HG03175 (cell line): Measurements from ENCODE around the gene MTSS2.

ENCODE experiments used
- ATAC-seq: cut with Tn5 transposase; IDR thresholded peaks from one replicate; pipeline ENCODE4 v1.9.1; 2021; ENCODE audit warnings: mild to moderate bottlenecking, moderate library complexity; ENCODE audit not compliant: unreplicated experiment

Gene MTSS2

DNA sequence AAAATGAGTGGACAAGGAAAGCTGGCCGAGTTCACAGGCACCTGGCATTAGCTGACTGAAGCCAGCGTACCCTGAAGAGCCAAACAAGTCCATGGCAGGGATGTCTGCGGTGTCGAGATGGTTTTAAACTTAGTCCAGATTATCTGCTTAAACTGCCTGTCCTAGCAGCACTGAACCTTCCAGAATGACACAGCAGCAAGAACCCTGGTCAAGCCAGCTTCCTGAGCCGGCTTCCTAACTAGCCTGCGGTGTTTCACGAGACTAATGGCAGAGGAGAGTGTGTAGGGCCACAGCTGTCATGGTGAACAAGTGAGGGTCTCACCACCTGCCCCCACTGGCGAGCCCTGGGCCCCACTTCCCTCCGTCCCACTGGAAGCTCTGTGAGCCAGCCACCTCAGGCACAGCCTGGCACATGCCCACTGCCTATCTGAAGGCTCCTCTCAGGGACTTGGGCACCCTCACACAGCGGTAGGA, 28.8 kb upstream of the MTSS2 start:
- no peak for ATAC-seq

DNA sequence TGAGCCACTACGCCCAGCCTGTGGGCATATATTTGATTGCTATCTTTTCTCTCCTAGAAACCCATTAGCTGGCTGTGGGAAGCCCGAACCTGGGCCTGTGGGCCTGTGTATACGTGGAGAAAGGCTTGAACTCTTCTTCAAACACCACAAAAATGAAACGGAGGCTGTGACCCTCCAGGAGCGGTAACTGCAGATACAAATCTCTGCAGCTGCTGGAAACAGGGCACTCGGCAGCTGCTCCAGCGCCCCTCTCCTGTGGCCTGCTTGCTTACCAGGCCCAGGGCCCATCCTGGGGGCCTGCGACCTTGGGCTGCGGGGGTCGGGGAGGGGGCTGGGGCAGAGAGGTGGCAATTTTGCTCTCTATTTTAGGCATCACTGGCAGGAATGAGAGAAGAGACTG, 28.0 kb upstream of the MTSS2 start:
- no peak for ATAC-seq

DNA sequence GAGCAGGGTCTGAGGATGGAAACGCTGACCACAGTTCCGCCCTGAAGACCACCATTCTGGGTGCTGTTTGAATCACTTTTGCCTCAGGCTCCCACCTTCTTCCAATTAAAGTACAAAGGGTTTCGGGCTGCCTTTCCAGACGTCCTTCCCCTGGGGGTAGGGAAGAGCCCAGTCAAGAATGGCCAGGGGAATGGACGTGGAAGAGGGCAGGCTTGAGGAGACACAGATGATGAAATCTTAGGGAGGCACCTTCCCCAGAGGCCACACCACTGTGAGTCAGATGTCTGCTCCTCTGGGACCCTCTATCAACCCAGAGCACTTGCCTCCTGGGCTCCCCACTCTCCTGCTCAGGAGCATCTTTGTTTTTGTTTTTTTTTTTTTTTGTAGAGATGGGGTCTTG, 27.5 kb upstream of the MTSS2 start:
- no peak for ATAC-seq

DNA sequence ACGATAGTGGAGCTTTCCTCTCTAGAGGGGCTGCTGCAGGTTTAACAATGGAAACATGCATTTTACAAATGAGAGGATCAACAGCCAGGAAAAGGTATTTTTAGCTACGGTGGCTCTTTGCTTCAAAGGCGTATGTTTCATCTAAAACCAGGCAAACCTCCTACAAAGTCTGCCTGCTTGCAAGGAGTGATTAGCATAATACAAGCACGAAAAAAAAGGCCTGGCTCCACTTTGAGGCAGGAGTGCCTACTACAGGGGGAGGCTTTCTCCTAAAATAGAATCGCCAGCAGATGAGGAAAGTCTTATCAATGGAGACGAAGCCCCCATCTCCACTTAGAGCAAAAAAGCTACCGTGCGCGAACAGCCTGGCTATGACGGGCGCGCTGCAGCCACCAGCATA, 27.1 kb upstream of the MTSS2 start:
- ATAC-seq = no peak

DNA sequence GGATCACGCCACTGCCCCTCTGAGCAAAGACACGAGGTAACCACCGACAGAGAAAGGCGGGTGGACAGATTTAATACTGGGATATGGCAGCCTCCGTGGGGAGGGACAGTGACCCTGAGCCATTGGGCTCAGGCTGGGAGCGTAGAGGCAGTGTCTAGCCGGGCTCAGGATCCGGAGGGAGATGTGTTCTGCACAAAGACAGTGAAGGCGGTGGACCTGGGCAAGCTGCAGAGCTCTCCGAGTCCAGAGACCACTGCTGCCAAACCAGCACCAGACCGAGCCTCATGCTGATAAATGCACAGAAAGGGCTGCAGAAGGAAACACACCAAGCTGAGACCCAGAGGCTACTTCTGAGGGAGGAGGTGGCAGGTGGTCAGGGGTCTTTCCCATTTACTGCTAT, 26.5 kb upstream of the MTSS2 start:
- ATAC-seq = no peak

DNA sequence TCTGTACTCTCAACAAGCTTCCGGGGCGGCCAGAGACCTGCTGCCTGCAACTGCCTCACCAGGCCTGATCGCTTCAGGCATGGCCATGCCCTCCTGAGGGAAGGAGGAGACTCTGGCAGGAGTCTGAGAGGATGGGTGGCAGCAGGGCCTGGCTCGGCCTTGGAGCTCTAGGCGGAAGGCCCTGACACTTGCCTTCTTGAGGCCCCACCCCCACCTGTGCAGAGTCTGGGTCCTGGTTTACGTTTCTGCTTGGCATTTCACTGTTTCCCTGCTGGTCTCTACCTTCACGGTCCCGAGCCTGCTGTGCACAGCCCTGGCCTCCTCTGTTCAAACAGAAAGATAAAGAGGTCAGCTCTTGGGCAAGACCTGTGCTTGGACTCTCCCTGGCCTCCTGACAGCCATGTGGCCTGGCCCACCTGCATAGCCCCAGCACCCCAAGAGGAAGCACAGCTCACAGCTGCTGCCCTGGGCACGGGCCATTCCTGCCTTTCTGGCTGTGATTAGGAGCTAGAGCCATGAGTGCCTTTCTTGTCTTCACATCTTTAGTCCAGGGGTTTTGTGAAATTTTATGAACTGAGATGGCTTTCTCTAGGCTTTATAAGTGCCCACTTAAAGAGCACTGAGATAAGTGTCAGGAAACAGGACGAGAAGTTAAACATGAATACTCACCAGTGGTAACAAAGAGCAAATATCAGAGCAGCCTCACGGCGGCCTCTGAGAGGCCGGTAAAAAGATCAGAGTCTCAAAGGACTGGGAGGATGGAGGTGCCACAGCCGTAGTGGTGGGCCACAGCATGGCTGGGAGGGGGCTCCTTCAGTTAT, 25.6 kb upstream of the MTSS2 start:
- ATAC-seq = no peak

DNA sequence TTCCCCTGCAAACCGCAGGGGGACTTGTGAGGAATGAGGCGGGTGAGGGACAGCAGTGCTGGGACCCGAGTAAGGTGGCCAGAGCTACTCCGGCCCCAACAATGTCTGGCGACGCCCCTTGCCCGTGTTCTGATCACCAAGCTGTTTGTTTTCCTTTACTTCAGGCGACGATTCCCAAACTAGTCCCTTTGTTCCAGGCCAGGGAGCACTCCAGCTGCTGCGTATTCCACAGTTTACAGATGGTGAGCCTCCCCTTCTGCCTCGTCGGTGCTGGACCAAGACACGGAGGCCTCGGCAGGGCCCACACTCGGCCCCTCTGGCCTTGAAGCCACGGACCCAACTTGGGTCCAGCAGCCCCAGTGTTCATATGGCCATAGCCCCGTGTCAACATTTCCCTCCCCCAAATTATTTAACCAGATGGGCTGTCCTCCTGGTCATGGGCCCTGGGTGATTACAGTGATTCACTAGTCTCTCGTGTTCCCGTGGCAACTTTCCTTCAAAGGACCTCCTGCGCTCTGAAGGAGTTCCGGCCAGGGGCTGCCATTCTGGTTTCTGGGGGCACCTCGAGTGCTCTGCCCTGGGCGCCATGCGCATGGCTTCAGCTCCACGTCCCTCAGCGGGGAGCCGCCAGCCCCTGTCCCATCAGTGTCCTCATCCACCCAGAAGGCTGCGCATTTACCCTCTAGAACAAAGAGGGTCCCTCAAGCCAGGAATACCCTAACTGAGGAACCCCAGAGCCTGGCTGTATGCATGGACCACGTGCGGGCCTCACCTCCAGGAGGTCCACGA, 24.8 kb upstream of the MTSS2 start:
- ATAC-seq = no peak

DNA sequence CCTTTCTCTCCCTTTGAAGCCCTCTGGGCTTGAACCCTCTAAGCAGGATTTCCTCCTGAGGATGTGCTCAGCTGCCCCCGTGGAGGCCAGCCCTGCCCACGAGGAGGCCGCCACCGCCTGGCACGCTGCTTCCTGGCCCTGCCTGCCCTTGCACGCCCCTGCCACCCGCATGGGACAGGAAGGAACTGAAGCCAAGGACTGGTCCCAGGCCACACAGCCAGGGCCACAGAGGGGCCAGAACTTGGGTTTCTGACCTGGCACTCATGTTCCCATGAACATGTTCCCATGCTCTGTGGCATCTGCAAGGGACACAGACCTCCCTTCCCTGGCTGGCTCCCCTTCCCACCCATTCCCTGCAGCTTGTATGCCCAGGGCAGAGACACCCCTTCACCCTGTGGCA, 24.1 kb upstream of the MTSS2 start:
- ATAC-seq = no peak

DNA sequence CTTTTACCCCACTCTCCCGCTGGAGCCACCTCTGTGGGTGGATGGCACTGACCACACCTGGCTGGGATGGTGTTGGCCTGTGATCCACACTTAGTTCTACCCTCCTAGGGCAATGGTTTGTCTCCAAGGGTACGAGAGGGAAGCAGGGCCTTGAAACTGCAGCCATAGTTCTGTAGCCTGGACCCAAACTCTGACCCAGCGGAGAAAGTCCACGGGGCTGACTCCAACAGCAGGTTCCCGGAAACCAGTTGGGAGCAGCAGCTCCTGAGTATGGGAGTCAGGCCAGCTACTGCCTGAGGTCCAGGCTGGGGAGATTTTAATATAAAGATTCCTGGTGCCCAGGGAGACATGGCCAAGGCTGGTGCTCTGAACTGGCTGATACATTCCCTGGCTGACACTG, 23.6 kb upstream of the MTSS2 start:
- ATAC-seq = no peak

DNA sequence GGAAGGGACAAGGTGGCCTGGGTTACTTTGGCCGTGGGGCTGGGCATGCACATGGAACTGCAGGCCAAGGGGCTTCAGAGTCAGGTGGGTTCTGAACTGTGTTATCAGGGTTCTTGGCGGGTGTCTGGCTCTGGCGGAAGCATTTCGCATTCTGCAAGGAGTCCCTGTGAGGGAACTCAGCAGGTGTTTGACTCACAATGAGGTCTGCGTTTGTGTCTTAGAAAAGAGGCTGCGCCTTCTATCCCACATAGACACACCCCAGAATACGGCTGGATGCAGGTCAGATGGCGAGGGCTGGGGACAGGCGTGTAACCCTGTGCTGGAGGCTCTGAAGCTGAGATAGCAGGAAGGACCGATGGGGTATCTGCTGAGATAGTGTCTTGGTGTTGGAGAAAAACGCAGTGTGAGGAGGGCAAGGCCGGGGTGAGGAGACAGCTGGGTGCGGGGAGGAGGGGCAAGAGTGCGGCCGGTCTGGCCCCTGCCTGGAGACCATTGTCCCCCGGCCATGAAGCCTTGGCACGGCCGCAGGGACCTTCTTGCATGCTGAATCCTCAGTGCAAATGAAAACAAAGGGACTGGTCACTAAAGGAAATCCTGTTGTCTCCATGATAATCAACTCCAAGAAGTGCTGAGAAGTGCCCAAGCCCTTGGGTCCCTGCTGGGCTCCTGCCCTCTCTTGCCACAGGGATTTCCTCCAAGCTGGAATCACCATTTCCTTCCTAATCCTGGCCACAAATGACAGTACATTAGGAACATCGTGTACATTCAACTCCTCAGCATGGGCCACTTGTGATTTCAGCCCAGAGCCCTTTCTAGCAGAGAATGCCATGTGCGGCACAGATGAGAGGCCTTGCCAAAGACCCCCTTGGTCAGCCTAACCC, 22.8 kb upstream of the MTSS2 start:
- no peak for ATAC-seq

DNA sequence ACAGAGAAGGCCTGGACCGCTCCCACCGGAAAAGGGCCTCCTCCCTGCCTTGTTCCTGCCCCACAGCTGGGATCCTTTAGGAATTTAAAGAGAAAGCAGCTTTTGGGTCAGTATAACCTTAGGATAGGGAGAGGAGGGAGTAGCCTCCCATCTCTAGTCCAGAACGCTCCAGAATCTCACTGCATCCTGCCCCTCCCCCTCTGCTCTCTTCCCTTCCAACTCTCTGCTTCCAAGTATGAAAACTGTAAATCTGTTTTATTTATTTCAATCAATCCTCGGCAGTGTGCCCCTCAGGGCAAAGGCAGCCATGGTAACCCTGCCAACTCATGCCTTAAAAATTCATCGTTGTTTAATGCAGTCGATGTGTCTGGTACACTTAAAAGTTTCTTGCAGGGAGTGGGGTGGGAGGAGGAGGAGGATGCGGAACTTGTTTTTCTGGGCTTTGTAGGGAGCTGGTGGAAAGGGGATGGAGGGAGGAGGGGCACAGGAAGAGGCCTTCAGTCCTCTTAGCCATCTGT, 21.2 kb upstream of the MTSS2 start:
- ATAC-seq = no peak

DNA sequence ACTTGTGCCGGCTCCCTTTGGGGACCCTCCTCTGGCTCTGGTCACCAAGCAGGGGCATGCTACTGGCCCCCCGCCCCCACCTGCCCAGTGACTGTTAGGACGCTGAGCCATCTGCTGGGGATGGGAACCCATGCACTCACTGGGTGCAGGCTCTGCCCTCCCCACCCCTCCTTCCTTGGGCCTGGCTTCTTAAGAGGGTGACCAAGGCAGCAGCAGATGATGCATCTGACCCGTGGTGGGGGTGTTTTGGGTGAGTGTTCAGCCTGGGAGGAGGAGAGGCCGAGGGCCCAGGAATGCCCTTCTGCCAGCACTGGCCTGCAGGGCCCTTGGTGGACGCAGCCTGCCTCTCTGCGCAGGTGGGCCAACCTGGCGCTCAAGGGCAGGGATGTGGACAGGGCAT, 19.2 kb upstream of the MTSS2 start:
- ATAC-seq = no peak

DNA sequence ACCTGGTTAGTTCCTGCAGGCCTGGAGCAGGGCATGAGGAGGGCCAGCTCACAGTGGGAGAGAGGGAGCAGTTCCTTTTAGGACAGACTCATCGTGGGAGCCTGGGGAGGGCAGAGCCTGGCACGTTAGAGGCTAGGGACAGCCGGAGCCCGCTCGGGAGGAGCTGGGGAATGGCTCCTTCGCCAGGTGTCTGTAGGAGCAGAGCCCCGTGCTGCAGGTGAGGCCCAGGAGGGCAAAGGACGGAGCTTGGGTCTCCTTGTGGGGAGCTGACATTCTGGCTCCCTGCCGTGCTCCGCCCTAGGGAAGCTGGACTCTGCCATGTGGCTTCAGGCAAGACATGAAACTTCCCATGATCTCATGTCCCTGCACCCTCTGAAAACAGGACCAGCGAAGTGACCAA, 18.7 kb upstream of the MTSS2 start:
- no peak for ATAC-seq

DNA sequence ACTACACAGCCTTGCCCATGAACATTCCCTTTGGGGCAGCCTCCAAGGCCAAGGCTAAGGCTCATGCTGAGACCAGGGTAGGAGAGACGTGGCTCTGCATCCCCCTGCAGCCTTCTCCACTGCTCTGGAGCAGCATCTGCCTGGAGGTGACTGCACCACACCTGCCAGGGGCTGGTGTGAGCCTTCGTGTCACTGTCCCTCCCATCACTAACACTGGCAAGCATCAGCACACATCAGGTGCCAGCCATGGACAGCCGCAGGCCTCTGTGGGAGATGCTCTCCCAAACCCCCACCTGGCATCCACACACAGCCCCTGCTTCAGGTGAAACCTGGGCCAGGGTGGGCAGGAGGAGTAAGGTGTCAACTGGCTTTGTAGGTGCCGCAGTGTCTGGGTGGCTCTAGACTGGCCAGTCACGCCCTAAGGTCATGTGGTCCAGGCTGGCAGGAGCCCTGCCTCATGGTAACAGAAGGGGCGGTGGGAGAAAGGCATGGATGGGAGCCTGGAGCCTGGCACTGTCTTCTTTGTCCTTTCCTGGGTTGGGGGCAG, 18.1 kb upstream of the MTSS2 start:
- ATAC-seq = no peak

DNA sequence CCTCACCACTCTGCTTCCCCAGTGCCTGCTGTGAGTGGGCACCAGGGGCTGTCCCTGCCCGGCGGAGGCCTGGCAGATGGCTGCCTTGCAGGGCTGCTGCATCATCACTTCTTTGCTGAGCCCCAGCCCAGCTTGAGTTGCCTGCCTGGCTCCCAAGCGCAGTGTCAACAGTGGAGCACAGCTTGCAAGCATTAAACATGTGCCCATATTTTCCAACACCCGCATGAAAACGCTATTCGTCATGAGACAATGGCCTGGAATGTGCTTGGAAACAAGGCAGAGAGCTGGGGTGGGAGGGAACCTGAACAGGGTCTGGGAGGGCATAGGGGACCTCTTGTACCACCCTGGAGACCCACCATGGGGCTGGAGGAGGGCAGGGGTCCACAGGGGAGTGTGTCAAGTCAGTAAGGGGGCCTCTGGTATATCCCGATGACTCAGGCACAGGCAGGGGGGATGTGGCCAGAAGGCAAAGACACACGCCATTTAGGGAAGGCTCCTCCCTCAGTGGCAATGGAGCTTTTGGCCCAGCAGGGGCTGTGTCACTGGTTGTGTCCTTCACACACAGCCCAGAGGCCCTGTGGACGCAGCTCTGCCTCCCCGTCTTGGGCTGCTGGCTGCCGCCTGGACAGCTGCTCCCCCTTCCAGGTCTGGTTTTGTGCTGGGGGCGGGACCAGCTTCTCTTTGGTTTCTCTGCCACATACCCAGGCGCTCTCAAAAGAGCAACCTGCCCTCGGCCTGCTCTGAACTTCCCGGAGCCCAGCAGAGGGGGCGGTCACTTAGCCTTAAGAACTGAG, 17.4 kb upstream of the MTSS2 start:
- ATAC-seq = no peak

DNA sequence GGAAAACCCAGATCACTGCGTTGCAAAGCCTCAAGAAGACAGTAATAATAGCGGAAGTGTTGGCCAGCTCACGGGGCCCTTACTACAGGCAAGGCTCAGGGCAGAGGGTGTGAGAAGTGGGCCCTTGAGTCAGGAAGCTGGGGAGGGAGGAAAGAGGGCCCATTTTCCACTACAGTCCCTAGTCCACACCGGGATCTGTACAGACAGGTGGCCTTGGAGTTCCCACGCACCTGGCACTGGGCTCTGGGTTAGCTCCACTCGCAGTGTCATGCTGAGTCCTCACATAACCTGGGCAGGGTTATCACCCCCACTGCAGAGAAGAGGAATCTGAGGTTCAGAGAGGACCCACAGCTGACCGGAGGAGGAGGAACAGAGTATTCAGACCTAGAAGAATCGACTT, 16.8 kb upstream of the MTSS2 start:
- no peak for ATAC-seq

DNA sequence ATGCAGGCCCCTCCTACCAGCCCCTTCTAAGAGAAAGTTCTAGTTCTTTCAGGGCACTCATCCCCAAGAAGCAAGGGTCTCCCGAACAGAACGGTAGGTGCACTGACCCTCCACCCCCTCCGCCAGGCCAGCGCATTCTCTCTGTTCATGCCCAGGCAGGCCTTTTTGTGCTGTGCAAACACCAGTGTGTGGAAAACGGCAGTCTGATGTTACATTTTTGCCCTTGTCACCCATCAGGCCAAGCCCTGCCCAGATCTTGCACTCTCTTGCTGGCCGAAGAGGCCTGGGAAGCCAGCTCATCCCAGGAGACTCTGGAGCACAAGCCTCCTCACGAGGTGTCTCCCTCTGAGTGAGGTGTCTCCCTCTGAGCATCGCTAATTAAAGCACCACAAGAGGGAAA, 16.1 kb upstream of the MTSS2 start:
- no peak for ATAC-seq

DNA sequence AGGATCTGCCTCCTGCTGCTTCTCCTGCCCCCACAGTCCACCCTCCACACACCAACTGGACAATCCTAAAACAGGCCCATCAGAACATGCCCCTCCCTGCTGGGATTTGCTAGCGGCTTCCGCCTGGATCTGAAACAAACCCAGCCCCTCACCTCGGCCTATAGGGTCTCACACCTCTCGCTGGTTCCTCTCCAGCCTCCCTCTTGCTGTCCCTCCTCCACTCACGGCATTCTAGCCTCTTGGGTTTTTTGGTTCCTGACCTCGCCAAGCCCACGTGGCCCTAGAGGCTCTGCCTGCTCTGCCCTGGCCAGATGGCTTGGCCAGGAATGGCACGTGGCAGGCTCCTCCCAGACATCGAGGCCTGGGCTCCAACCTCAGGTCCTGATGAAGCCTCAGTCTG, 15.7 kb upstream of the MTSS2 start:
- no peak for ATAC-seq

DNA sequence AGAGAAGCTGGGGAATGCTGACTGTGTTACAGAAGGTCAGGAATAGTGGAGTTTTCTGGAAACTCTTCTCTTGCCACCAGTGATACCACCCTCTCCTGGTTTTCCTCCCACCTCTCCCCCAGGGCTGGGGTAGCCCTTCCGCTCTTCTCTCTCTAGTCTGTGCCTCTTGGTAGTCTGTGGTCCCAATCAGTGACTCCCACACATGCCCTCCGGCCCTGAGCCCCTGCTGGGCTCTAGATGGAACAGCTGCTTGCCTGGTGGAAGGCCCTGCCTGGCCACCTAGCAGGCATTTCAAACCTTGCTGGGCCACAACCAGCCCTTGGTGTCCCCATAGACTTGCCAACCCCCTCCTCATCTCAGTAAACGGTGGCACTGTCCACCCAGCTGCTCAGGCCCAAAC, 15.2 kb upstream of the MTSS2 start:
- no peak for ATAC-seq
